Calu3 (cell line): ENCODE results near the gene B9D1. TPM values are rescaled to one million over a fixed set of nuclear protein-coding genes. Genes with fewer than 3 reads are reported as not detected.
A peak's percentile ranks its signal among the peaks of the same experiment; 100 is the strongest.

Experiments used
- BruUV-seq: library from RNA; stranded (reverse); fragments of 400-500 nt; replicated peaks from 2 replicates; lab custom pipeline; 2021; lab: Mats Ljungman, UMichigan
- CTCF ChIA-PET: fragments of 300-600 bp; sonication (Branson Sonifier 250); formaldehyde crosslinking; loops from one replicate; lab custom pipeline; 2022; ENCODE audit warnings: antibody characterized with exemption; lab: Charles Lee
- DNase-seq: peaks from one replicate; pipeline ENCODE4 v3.0.0; 2022
- H3K27ac Mint-ChIP-seq: one replicate; pipeline ENCODE4 v1.8.0; 2022; ENCODE audit warnings: mixed read lengths; ENCODE audit not compliant: unreplicated experiment
- H3K27me3 Mint-ChIP-seq: one replicate; pipeline ENCODE4 v1.8.0; 2022; ENCODE audit warnings: mixed read lengths; ENCODE audit not compliant: unreplicated experiment
- H3K36me3 Mint-ChIP-seq: one replicate; pipeline ENCODE4 v1.8.0; 2022; ENCODE audit warnings: mild to moderate bottlenecking, moderate library complexity, mixed read lengths; ENCODE audit not compliant: insufficient read depth, unreplicated experiment
- H3K4me1 Mint-ChIP-seq: one replicate; pipeline ENCODE4 v1.8.0; 2022; ENCODE audit warnings: mild to moderate bottlenecking, low read depth, mixed read lengths; ENCODE audit not compliant: unreplicated experiment
- H3K4me3 Mint-ChIP-seq: one replicate; pipeline ENCODE4 v1.8.0; 2022; ENCODE audit warnings: mild to moderate bottlenecking, low read depth, moderate library complexity, mixed read lengths; ENCODE audit not compliant: unreplicated experiment
- H3K9me3 Mint-ChIP-seq: one replicate; pipeline ENCODE4 v1.8.0; 2022; ENCODE audit warnings: low read depth, mixed read lengths; ENCODE audit not compliant: unreplicated experiment
- CTCF ChIP-seq: fragments of 200-600 bp; IDR thresholded peaks from one replicate; pipeline ENCODE4 v1.8.0; 2022; ENCODE audit warnings: antibody characterized with exemption; ENCODE audit not compliant: unreplicated experiment
- intact Hi-C: fragments of 100-400 bp; cut with micrococcal nuclease; formaldehyde crosslinking; loops from one replicate; pipeline ENCODE4 v1.10.0; 2022; ENCODE audit not compliant: unreplicated experiment
- total RNA-seq: library from RNA; stranded (reverse); gene quantifications from 2 replicates; pipeline ENCODE4 v1.2.3, GENCODE V29; 2022

Gene B9D1
- total RNA-seq, 1 experiment from 2014 or later, result 14.1 TPM

GRCh38 chr17:19343256-19343630 lies 19.3 kb downstream of the B9D1 start:
- CTCF ChIA-PET, result no interaction called here
- Mint-ChIP-seq H3K27ac (no peak overlapping the region), H3K4me3 (no peak overlapping the region), H3K9me3 (no peaks in the 10 kb centered on the region), H3K27me3 (no peaks in the 10 kb centered on the region), H3K4me1 (peaks cover 9% of the 10 kb centered on the region), H3K36me3 (peaks cover 10% of the 10 kb centered on the region)
- BruUV-seq, result no TSS peak
- DNase-seq, result no peak
- intact Hi-C loops, result no loop called here
- no peak for TF ChIP-seq CTCF

GRCh38 chr17:19342611-19343255 lies 19.8 kb downstream of the B9D1 start:
- H3K9me3 Mint-ChIP-seq, result no peaks in the 10 kb centered on the region
- no peak for DNase-seq
- H3K27ac Mint-ChIP-seq, result no peak overlapping the region
- TF ChIP-seq CTCF, result no peak
- H3K27me3 Mint-ChIP-seq, result no peaks in the 10 kb centered on the region
- intact Hi-C loops, result no loop called here
- H3K36me3 Mint-ChIP-seq, result peaks cover 8% of the 10 kb centered on the region
- no TSS peak for BruUV-seq
- CTCF ChIA-PET, result no interaction called here
- H3K4me1 Mint-ChIP-seq, result peaks cover 9% of the 10 kb centered on the region
- H3K4me3 Mint-ChIP-seq, result no peak overlapping the region

- peaks cover 5% of the 10 kb centered on the region for H3K36me3 Mint-ChIP-seq
- intact Hi-C loops, result no loop called here
- no peak for TF ChIP-seq CTCF
- H3K4me1 Mint-ChIP-seq, result peaks cover 7% of the 10 kb centered on the region
- CTCF ChIA-PET, result interaction anchor here (0.6 kb wide), 1 partner anchor 19 kb away, joined by 3 read pairs; no protein-coding TSS in a partner anchor
- H3K4me3 Mint-ChIP-seq, result no peak overlapping the region
- H3K27me3 Mint-ChIP-seq, result no peaks in the 10 kb centered on the region
- H3K27ac Mint-ChIP-seq, result peak overlapping the region; percentile 37
- H3K9me3 Mint-ChIP-seq, result no peaks in the 10 kb centered on the region
- no TSS peak for BruUV-seq
- no peak for DNase-seq
Measured at GRCh38 chr17:19341641-19342610, 20.6 kb downstream of the B9D1 start.

- no peak for TF ChIP-seq CTCF
- DNase-seq, result no peak
- Mint-ChIP-seq H3K9me3 (no peaks in the 10 kb centered on the region), H3K4me1 (peaks cover under 1% of the 10 kb centered on the region), H3K27me3 (no peaks in the 10 kb centered on the region), H3K36me3 (no peaks in the 10 kb centered on the region), H3K27ac (peak overlapping the region; percentile 37), H3K4me3 (no peak overlapping the region)
- BruUV-seq, result no TSS peak
- intact Hi-C loops, result no loop called here
- CTCF ChIA-PET, result no interaction called here
Measured at GRCh38 chr17:19341211-19341631, 21.3 kb downstream of the B9D1 start.
